HL-60 (cell line): ENCODE results near the gene POPDC3.

ENCODE experiments used
- DNase-seq, 2 experiments: peaks; one replicate each; pipeline ENCODE4 v3.0.0-alpha.2; 2010 to 2020; ENCODE audit warnings: low read depth in 1 of 2, low spot score in 1 of 2
- H3K27ac ChIP-seq: fragments of 250-450 bp; sonication (Bioruptor Pico); replicated peaks from 2 replicates; pipeline ENCODE4 v1.5.1; 2020; ENCODE audit warnings: mild to moderate bottlenecking, moderate library complexity
- H3K27me3 ChIP-seq: fragments of 250-450 bp; sonication (Bioruptor Pico); 2 replicates; pipeline ENCODE4 v1.5.1; 2021; ENCODE audit warnings: mild to moderate bottlenecking, moderate library complexity; ENCODE audit not compliant: insufficient read depth, poor library complexity, severe bottlenecking
- H3K4me3 ChIP-seq: replicated peaks from 2 replicates; pipeline ENCODE4 v1.5.1; 2011; ENCODE audit warnings: mild to moderate bottlenecking, control low read depth, low read length; ENCODE audit not compliant: insufficient read depth
- CTCF ChIP-seq: IDR thresholded peaks from one replicate; pipeline ENCODE4 v1.5.1; 2011; ENCODE audit warnings: low read length, control low read depth, inconsistent platforms; ENCODE audit not compliant: insufficient read depth
- GABPA ChIP-seq: IDR thresholded peaks from 2 replicates; pipeline ENCODE4 v1.6.1; 2012; ENCODE audit warnings: low read depth
- POLR2AphosphoS5 ChIP-seq: IDR thresholded peaks from 2 replicates; pipeline ENCODE4 v1.6.1; 2012; ENCODE audit warnings: low read depth
- REST ChIP-seq: IDR thresholded peaks from 2 replicates; pipeline ENCODE4 v1.6.1; 2012; ENCODE audit warnings: low read depth; ENCODE audit not compliant: insufficient replicate concordance
- SPI1 ChIP-seq: IDR thresholded peaks from 2 replicates; pipeline ENCODE4 v1.6.1; 2012; ENCODE audit warnings: low read depth, mild to moderate bottlenecking, borderline replicate concordance

POPDC3 gene

DNA sequence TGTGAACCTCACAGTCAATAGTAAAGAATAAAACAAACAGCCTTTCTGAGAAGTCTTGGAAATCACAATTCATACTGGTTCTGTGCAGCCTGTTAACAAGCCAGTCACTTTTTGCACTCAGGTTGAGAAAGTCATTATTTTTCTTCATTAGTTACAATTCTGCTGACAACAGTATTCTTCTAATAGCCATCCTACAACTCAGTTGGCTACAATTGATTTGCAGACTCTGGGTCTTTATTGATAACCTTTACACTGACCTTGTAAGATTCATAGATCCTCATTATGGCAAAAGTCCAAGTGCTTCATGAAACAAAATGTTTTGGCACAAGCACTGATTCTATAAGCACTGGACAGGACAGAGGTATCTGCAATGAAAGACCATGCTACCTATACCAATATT, 34.9 kb upstream of the POPDC3 start:
- no peaks in the 10 kb centered on the region for H3K27me3 ChIP-seq
- no peak for DNase-seq
- TF ChIP-seq SPI1 (no peak), GABPA (no peak), REST (no peak), CTCF (no peak), POLR2AphosphoS5 (no peak)

DNA sequence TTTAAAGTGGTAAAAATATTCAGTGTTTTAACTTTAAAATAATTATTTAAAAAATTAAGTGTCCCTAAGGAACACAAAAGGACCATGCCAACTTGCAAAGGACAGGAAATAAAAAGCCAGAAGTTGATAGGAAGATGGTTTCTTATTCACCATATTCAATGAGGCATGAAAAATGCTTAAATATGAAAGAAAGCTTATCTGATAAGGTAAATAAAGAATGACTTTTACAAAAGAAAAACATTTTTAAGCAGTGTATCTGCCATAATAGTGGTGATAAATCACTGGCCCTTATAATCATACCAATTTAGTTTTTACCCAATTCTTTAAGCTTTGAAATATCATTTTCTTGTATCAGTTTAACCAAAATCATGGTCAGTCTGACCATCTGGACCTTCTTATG, 33.5 kb upstream of the POPDC3 start:
- DNase-seq = no peak
- H3K4me3 ChIP-seq = no peak overlapping the region
- H3K27ac ChIP-seq = no peak overlapping the region
- H3K27me3 ChIP-seq = no peaks in the 10 kb centered on the region
- TF ChIP-seq CTCF = no peak
- no peak for TF ChIP-seq GABPA
- no peak for TF ChIP-seq REST
- TF ChIP-seq SPI1 = no peak
- TF ChIP-seq POLR2AphosphoS5 = no peak

More for the DNA sequence above, 34.9 kb upstream of the POPDC3 start:
- Histone ChIP-seq H3K4me3 (no peak overlapping the region), H3K27ac (no peak overlapping the region)

DNA sequence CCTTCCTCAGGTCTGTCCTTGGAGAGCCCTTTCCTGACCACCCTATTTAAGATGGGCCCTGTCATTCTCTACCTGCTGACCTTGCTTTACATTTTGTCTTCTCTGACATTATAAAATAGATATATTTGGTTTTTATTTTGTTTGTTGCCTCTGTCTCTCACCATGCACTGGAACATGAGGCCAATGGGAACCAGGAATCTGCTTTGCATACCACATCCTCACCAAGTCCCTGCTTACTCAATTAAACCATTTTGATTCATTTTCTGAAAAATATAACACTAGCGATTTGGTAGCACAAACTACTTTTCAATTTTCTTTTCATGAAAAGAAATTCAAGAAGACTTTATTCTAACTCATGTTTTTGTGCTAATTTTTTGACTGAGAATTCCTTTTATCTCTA, 32.8 kb upstream of the POPDC3 start:
- no peak for DNase-seq
- Histone ChIP-seq H3K27ac (no peak overlapping the region), H3K27me3 (no peaks in the 10 kb centered on the region), H3K4me3 (no peak overlapping the region)
- TF ChIP-seq REST (no peak), GABPA (no peak), CTCF (no peak), POLR2AphosphoS5 (no peak), SPI1 (no peak)
